SJSA1 (cell line): ENCODE measurements around the gene ELL. TPM values are rescaled to one million over a fixed set of nuclear protein-coding genes. Genes with fewer than 3 reads are reported as not detected.

Experiments used
- DNase-seq, 2 experiments: peaks; one replicate each; pipeline ENCODE4 v3.0.0-alpha.2; 2015 to 2020; ENCODE audit warnings: low spot score in 2 of 2, low read depth in 1 of 2
- H3K27ac ChIP-seq: fragments of 250-450 bp; sonication (Bioruptor Pico); 2 replicates; pipeline ENCODE4 v1.5.1; 2020; ENCODE audit warnings: mild to moderate bottlenecking, moderate library complexity
- H3K27me3 ChIP-seq: fragments of 250-450 bp; sonication (Bioruptor Pico); replicated peaks from 2 replicates; pipeline ENCODE4 v1.5.1; 2020; ENCODE audit warnings: mild to moderate bottlenecking, moderate library complexity
- H3K36me3 ChIP-seq: fragments of 250-450 bp; sonication (Bioruptor Pico); 2 replicates; pipeline ENCODE4 v1.5.1; 2020; ENCODE audit warnings: mild to moderate bottlenecking
- H3K4me1 ChIP-seq: fragments of 250-450 bp; sonication (Bioruptor Pico); replicated peaks from 2 replicates; pipeline ENCODE4 v1.6.1; 2021; ENCODE audit warnings: mild to moderate bottlenecking
- H3K4me3 ChIP-seq: fragments of 250-450 bp; sonication (Bioruptor Pico); 2 replicates; pipeline ENCODE4 v1.5.1; 2020; ENCODE audit warnings: mild to moderate bottlenecking
- H3K9me3 ChIP-seq: fragments of 250-450 bp; sonication (Bioruptor Pico); replicated peaks from 2 replicates; pipeline ENCODE4 v1.5.1; 2020; ENCODE audit warnings: mild to moderate bottlenecking
- total RNA-seq: library from RNA; depleted of rRNA; stranded (reverse); fragments of >200 nt; shearing (Covaris generic); gene quantifications from 2 replicates; pipeline ENCODE4 v1.2.3, GENCODE V29; 2014; rRNA removed

ELL gene
- 14.3 and 14.8 TPM in 2 replicates for total RNA-seq

- no peaks in the 10 kb centered on the region for H3K27me3 ChIP-seq
- peak within 1 kb of the TSS; percentile 89 for H3K27ac ChIP-seq
- H3K36me3 ChIP-seq: peaks cover 8% of the 10 kb centered on the region
- H3K4me1 ChIP-seq: peaks cover 13% of the 10 kb centered on the region
- H3K4me3 ChIP-seq: peak within 1 kb of the TSS; percentile 92
- no peaks in the 10 kb centered on the region for H3K9me3 ChIP-seq
- no peak for DNase-seq
Measured at GRCh38 chr19:18521692-18522123, at the start of gene ELL. TSS of gene ELL (minus strand) at chr19:18522070. CDS start at chr19:18522055, 15 bp downstream.

GRCh38 chr19:18568367-18568766 lies 46.5 kb upstream of the ELL start:
- no peak for DNase-seq
- no peak overlapping the region for H3K27ac ChIP-seq
- peaks cover 78% of the 10 kb centered on the region for H3K36me3 ChIP-seq
- H3K9me3 ChIP-seq: no peaks in the 10 kb centered on the region
- no peaks in the 10 kb centered on the region for H3K27me3 ChIP-seq
- no peak overlapping the region for H3K4me3 ChIP-seq
- peaks cover 17% of the 10 kb centered on the region for H3K4me1 ChIP-seq

- Histone ChIP-seq H3K4me1 (peaks cover 7% of the 10 kb centered on the region), H3K27ac (no peak overlapping the region), H3K4me3 (no peak overlapping the region), H3K27me3 (no peaks in the 10 kb centered on the region), H3K36me3 (peaks cover 76% of the 10 kb centered on the region), H3K9me3 (no peaks in the 10 kb centered on the region)
- no peak for DNase-seq
Measured at GRCh38 chr19:18566953-18567352, 45.1 kb upstream of the ELL start.

GRCh38 chr19:18562086-18562485 lies 40.2 kb upstream of the ELL start:
- H3K9me3 ChIP-seq: no peaks in the 10 kb centered on the region
- no peak for DNase-seq
- no peak overlapping the region for H3K4me3 ChIP-seq
- peaks cover 65% of the 10 kb centered on the region for H3K36me3 ChIP-seq
- no peaks in the 10 kb centered on the region for H3K27me3 ChIP-seq
- no peak overlapping the region for H3K27ac ChIP-seq
- peaks cover 4% of the 10 kb centered on the region; the same call in 1 of the 2 replicates for H3K4me1 ChIP-seq

- Histone ChIP-seq H3K27ac (no peak overlapping the region), H3K9me3 (no peaks in the 10 kb centered on the region), H3K36me3 (peaks cover 43% of the 10 kb centered on the region), H3K4me3 (no peak overlapping the region), H3K27me3 (no peaks in the 10 kb centered on the region), H3K4me1 (peaks cover 4% of the 10 kb centered on the region; the same call in 1 of the 2 replicates)
- DNase-seq: no peak
Measured at GRCh38 chr19:18559685-18560084, 37.8 kb upstream of the ELL start.

- peak overlapping the region; percentile 62 for H3K4me3 ChIP-seq
- H3K27ac ChIP-seq: no peak overlapping the region
- peaks cover 32% of the 10 kb centered on the region for H3K36me3 ChIP-seq
- peaks cover 4% of the 10 kb centered on the region; the same call in 1 of the 2 replicates for H3K4me1 ChIP-seq
- H3K27me3 ChIP-seq: no peaks in the 10 kb centered on the region
- DNase-seq: no peak
- H3K9me3 ChIP-seq: no peaks in the 10 kb centered on the region
Measured at GRCh38 chr19:18558604-18559003, 36.7 kb upstream of the ELL start.

- H3K27me3 ChIP-seq: no peaks in the 10 kb centered on the region
- peaks cover 4% of the 10 kb centered on the region; the same call in 1 of the 2 replicates for H3K4me1 ChIP-seq
- peaks cover 29% of the 10 kb centered on the region for H3K36me3 ChIP-seq
- H3K27ac ChIP-seq: peak overlapping the region; percentile 24
- DNase-seq: no peak
- no peaks in the 10 kb centered on the region for H3K9me3 ChIP-seq
- peak overlapping the region; percentile 62 for H3K4me3 ChIP-seq
Measured at GRCh38 chr19:18558202-18558555, 36.3 kb upstream of the ELL start.

- H3K4me1 ChIP-seq: peaks cover 4% of the 10 kb centered on the region; the same call in 1 of the 2 replicates
- H3K36me3 ChIP-seq: peaks cover 23% of the 10 kb centered on the region
- peak within 1 kb of the TSS; percentile 24 for H3K27ac ChIP-seq
- H3K9me3 ChIP-seq: no peaks in the 10 kb centered on the region
- DNase-seq: peak; percentile 85 to 99
- H3K27me3 ChIP-seq: no peaks in the 10 kb centered on the region
- peak within 1 kb of the TSS; percentile 62 for H3K4me3 ChIP-seq
Measured at GRCh38 chr19:18557411-18558201, 35.7 kb upstream of the ELL start, which contains the start of gene KXD1. TSS of gene KXD1 (plus strand) at chr19:18557870. CDS start at chr19:18562057, 4,187 bp downstream.

GRCh38 chr19:18551631-18552030 lies 29.8 kb upstream of the ELL start:
- DNase-seq: no peak
- H3K27ac ChIP-seq: no peak overlapping the region
- H3K4me1 ChIP-seq: no peaks in the 10 kb centered on the region
- no peaks in the 10 kb centered on the region for H3K9me3 ChIP-seq
- no peak overlapping the region for H3K4me3 ChIP-seq
- no peaks in the 10 kb centered on the region for H3K27me3 ChIP-seq
- H3K36me3 ChIP-seq: no peaks in the 10 kb centered on the region

GRCh38 chr19:18543814-18544475 lies 22.1 kb upstream of the ELL start:
- H3K4me1 ChIP-seq: peaks cover 10% of the 10 kb centered on the region
- DNase-seq: peak in 1 of 2 experiments; percentile 33
- H3K36me3 ChIP-seq: peaks cover 27% of the 10 kb centered on the region
- no peaks in the 10 kb centered on the region for H3K9me3 ChIP-seq
- no peak overlapping the region for H3K27ac ChIP-seq
- H3K4me3 ChIP-seq: peak overlapping the region; percentile 47
- no peaks in the 10 kb centered on the region for H3K27me3 ChIP-seq

GRCh38 chr19:18542941-18543813 lies 21.3 kb upstream of the ELL start, which contains the start of gene FKBP8:
TSS of gene FKBP8 (minus strand) at chr19:18543573. CDS start at chr19:18541970, 1,603 bp downstream.
- Histone ChIP-seq H3K36me3 (peaks cover 31% of the 10 kb centered on the region), H3K4me3 (peak within 1 kb of the TSS; percentile 47), H3K27me3 (no peaks in the 10 kb centered on the region), H3K27ac (no peak within 1 kb of the TSS), H3K4me1 (peaks cover 10% of the 10 kb centered on the region), H3K9me3 (no peaks in the 10 kb centered on the region)
- DNase-seq: peak; percentile 70 to 90

- Histone ChIP-seq H3K9me3 (no peaks in the 10 kb centered on the region), H3K4me3 (peak overlapping the region; percentile 47), H3K4me1 (peaks cover 10% of the 10 kb centered on the region), H3K27me3 (no peaks in the 10 kb centered on the region), H3K27ac (no peak overlapping the region), H3K36me3 (peaks cover 40% of the 10 kb centered on the region)
- no peak for DNase-seq
Measured at GRCh38 chr19:18541992-18542940, 20.4 kb upstream of the ELL start.
